PC-3 (cell line): Measurements from ENCODE around the gene RHOT2. TPM values are rescaled to one million over a fixed set of nuclear protein-coding genes. Genes with fewer than 3 reads are reported as not detected.

ENCODE experiments used
- ATAC-seq: fragments of 200-7000 bp; cut with Tn5 transposase; 2 replicates; pipeline ENCODE4 v1.9.1; 2020; ENCODE audit warnings: mild to moderate bottlenecking, moderate library complexity
- BruUV-seq: library from RNA; stranded (reverse); fragments of 400-500 nt; replicated peaks from 2 replicates; lab custom pipeline; 2021; lab: Mats Ljungman, UMichigan
- CTCF ChIA-PET: fragments of 300-600 bp; sonication (Branson Sonifier 250); formaldehyde crosslinking; loops from one replicate; lab custom pipeline; 2022; ENCODE audit warnings: antibody characterized with exemption; lab: Charles Lee
- POLR2A ChIA-PET: fragments of 300-600 bp; sonication (Branson Sonifier 250); formaldehyde crosslinking; loops from one replicate; lab custom pipeline; 2022; ENCODE audit warnings: antibody characterized with exemption; ENCODE audit not compliant: unreplicated experiment; lab: Charles Lee
- DNase-seq: peaks from one replicate; pipeline ENCODE4 v3.0.0-alpha.2; 2015
- H2AFZ ChIP-seq: fragments of 300-600 bp; sonication (generic); 2 replicates; pipeline ENCODE4 v1.6.0; 2016; ENCODE audit warnings: antibody characterized with exemption, low read length
- H3F3A ChIP-seq: fragments of 300-600 bp; sonication (generic); one replicate; pipeline ENCODE4 v1.6.0; 2017; ENCODE audit warnings: antibody characterized with exemption, low read length, control low read depth, mild to moderate bottlenecking; ENCODE audit not compliant: unreplicated experiment
- H3K27ac ChIP-seq: fragments of 300-600 bp; sonication (generic); 2 replicates; pipeline ENCODE4 v1.5.1; 2016; ENCODE audit warnings: mild to moderate bottlenecking, low read length
- H3K27me3 ChIP-seq: fragments of 300-600 bp; sonication (generic); 2 replicates; pipeline ENCODE4 v1.6.1; 2016; ENCODE audit warnings: low read length, mixed read lengths
- H3K36me3 ChIP-seq: fragments of 300-600 bp; sonication (generic); 2 replicates; pipeline ENCODE4 v1.6.1; 2016; ENCODE audit warnings: low read depth, mixed run types, low read length, mixed read lengths
- H3K4me1 ChIP-seq: fragments of 300-600 bp; sonication (generic); 2 replicates; pipeline ENCODE4 v1.5.1; 2016; ENCODE audit warnings: low read length; ENCODE audit not compliant: insufficient read depth
- H3K4me2 ChIP-seq: fragments of 300-600 bp; sonication (generic); 2 replicates; pipeline ENCODE4 v1.6.0; 2016; ENCODE audit warnings: low read length
- H3K4me3 ChIP-seq: fragments of 300-600 bp; sonication (generic); 2 replicates; pipeline ENCODE4 v1.5.1; 2016; ENCODE audit warnings: mild to moderate bottlenecking, low read length, mixed read lengths
- H3K79me2 ChIP-seq: fragments of 300-600 bp; sonication (generic); 2 replicates; pipeline ENCODE4 v1.6.1; 2017; ENCODE audit warnings: low read length, mixed read lengths
- H3K9ac ChIP-seq: fragments of 300-600 bp; sonication (generic); 2 replicates; pipeline ENCODE4 v1.6.0; 2016; ENCODE audit warnings: mild to moderate bottlenecking, low read length
- H3K9me2 ChIP-seq: fragments of 300-600 bp; sonication (generic); replicated peaks from 2 replicates; pipeline ENCODE4 v1.6.1; 2016; ENCODE audit warnings: mixed run types, low read length, mixed read lengths
- H3K9me3 ChIP-seq: fragments of 300-600 bp; sonication (generic); 2 replicates; pipeline ENCODE4 v1.6.1; 2016; ENCODE audit warnings: low read length, mixed read lengths
- H4K20me1 ChIP-seq: fragments of 300-600 bp; sonication (generic); 2 replicates; pipeline ENCODE4 v1.6.1; 2016; ENCODE audit warnings: low read length, mixed read lengths
- EZH2 ChIP-seq: fragments of 300-600 bp; sonication (generic); IDR thresholded peaks from one replicate; pipeline ENCODE4 v1.6.1; 2017; ENCODE audit warnings: antibody characterized with exemption, mild to moderate bottlenecking, low read length; ENCODE audit not compliant: unreplicated experiment
- EZH2phosphoT487 ChIP-seq: fragments of 300-600 bp; sonication (generic); IDR thresholded peaks from 2 replicates; pipeline ENCODE4 v1.6.1; 2018; ENCODE audit warnings: mild to moderate bottlenecking, antibody characterized with exemption, low read length, borderline replicate concordance
- intact Hi-C: fragments of 100-400 bp; cut with micrococcal nuclease; formaldehyde crosslinking; loops from 2 replicates; pipeline ENCODE4 v1.9.0; 2023
- total RNA-seq: library from RNA; depleted of rRNA; stranded (reverse); fragments of >200 nt; gene quantifications from 2 replicates; pipeline ENCODE4 v1.2.3, GENCODE V29; 2014
- TF ChIP-seq, protein P1 (sequence below): fragments of 300-600 bp; sonication (generic); conservative IDR thresholded peaks from 2 replicates; pipeline ENCODE4 v1.5.1; 2017; ENCODE audit warnings: antibody characterized with exemption, low read depth, mild to moderate bottlenecking, low read length

RHOT2 gene
- total RNA-seq, 1 experiment from 2014 or later: 93.0 TPM

DNA sequence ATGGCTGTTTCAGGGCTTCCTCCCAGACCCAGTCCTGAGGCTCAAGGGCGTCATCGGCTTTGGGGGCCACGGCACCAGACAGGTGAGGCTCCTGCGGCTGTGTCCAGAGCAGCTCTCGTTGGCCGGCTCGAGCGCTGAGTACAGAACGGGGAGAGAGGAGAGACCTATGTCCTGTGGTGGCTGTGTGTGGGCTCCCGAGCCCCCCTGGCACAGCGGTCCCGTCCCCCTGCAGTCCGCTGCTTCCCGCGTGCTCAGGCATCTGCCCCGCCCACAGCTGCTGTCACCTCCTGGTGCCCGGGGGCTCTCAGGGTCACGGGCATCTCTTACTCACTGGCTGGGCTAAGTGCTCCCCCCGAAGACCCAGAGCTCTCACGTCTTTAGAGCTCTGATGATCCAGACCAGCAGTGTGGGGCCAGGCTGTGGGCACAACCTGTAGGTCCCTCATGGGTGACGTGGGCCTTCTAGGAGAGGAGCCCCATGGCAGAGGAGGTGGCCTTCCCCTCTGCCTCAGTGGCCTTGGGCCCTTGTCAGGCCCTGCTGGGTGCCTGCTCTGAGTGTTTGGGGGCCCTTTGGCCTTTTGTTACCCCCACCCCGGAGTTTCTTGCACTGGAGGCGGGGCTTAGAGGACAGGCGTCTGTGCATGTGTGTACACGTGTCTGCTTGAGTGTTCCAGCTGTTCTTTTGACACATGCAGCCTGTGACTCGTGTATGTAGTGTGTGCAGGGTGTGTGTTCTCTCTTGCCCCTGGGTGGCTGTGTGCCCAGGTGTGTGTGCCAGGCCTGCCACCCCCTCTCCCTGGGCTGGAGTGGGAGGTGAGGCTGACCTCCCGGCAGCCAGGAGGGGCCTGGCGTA lies 15.3 kb upstream of the RHOT2 start:
- Histone ChIP-seq H3K9ac (no peak overlapping the region), H3K27ac (no peak overlapping the region), H3K4me1 (peaks cover 11% of the 10 kb centered on the region), H3K36me3 (no peaks in the 10 kb centered on the region), H3K27me3 (no peaks in the 10 kb centered on the region), H2AFZ (no peak overlapping the region), H3K4me3 (no peak overlapping the region), H3K9me3 (no peaks in the 10 kb centered on the region), H3K79me2 (no peaks in the 10 kb centered on the region), H3K4me2 (no peak overlapping the region), H3K9me2 (no peaks in the 10 kb centered on the region), H3F3A (no peaks in the 10 kb centered on the region), H4K20me1 (no peaks in the 10 kb centered on the region)
- TF ChIP-seq, protein P1, sequence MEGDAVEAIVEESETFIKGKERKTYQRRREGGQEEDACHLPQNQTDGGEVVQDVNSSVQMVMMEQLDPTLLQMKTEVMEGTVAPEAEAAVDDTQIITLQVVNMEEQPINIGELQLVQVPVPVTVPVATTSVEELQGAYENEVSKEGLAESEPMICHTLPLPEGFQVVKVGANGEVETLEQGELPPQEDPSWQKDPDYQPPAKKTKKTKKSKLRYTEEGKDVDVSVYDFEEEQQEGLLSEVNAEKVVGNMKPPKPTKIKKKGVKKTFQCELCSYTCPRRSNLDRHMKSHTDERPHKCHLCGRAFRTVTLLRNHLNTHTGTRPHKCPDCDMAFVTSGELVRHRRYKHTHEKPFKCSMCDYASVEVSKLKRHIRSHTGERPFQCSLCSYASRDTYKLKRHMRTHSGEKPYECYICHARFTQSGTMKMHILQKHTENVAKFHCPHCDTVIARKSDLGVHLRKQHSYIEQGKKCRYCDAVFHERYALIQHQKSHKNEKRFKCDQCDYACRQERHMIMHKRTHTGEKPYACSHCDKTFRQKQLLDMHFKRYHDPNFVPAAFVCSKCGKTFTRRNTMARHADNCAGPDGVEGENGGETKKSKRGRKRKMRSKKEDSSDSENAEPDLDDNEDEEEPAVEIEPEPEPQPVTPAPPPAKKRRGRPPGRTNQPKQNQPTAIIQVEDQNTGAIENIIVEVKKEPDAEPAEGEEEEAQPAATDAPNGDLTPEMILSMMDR: no peak
- no peak for TF ChIP-seq EZH2
- no peak for TF ChIP-seq EZH2phosphoT487
- DNase-seq: no peak
- BruUV-seq: no TSS peak
- ATAC-seq: no peak
- ChIA-PET CTCF (no interaction called here), POLR2A (no interaction called here)
- intact Hi-C loops: no loop called here

DNA sequence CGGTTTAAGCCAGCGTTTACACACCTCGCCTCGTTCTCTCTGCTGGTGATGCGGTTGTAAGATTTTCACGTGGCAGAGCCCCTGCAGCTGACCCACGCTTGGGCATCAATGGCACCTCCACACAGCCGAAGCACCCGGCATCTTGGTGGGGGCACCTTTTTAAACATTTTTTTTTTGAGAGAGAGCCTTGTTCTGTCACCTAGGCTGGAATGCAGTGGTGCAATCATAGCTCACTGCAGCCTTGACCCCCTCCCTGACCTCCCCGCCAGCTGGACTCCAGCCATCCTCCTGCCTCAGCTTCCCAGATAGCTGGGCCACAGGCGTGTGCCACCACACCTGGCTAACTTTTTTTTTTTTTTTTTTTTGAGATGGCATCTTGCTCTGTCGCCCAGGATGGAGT lies 13.9 kb upstream of the RHOT2 start:
- CTCF ChIA-PET: no interaction called here
- no peak overlapping the region for H3K9ac ChIP-seq
- H3K36me3 ChIP-seq: no peaks in the 10 kb centered on the region
- no peak overlapping the region for H3K4me3 ChIP-seq
- no peaks in the 10 kb centered on the region for H3K9me3 ChIP-seq
- intact Hi-C loops: no loop called here
- POLR2A ChIA-PET: no interaction called here
- TF ChIP-seq EZH2phosphoT487 (no peak), EZH2 (no peak)
- TF ChIP-seq, protein P1: no peak
- H3K9me2 ChIP-seq: no peaks in the 10 kb centered on the region
- H3K79me2 ChIP-seq: no peaks in the 10 kb centered on the region
- no peak for DNase-seq
- ATAC-seq: no peak
- H2AFZ ChIP-seq: no peak overlapping the region
- H3K27me3 ChIP-seq: no peaks in the 10 kb centered on the region
- H3K4me1 ChIP-seq: peaks cover 5% of the 10 kb centered on the region; the same call in 1 of the 2 replicates
- H3K27ac ChIP-seq: no peak overlapping the region
- no peak overlapping the region for H3K4me2 ChIP-seq
- BruUV-seq: no TSS peak
- H4K20me1 ChIP-seq: no peaks in the 10 kb centered on the region
- no peaks in the 10 kb centered on the region for H3F3A ChIP-seq

DNA sequence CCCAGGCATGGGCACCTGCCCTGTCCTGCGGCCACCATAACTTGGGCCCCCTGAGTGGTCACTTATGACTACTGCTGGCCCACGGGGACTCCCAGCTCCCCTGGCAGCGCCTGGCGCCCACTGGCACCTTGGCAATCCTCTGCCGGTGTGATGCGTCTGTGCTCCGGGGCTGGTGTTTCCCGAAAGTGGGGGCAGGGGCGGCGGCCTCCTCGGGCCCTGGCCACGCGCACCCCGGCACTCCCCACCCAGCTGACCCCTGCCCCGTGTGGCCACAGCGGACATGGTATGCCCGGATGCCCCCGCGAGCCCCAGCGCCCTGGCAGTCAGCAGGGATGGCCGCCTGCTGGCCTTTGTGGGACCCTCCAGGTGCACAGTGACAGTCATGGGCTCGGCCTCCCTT lies 10.4 kb upstream of the RHOT2 start:
- no peak for TF ChIP-seq EZH2
- no peak for TF ChIP-seq EZH2phosphoT487
- TF ChIP-seq, protein P1: no peak
- H3K9me3 ChIP-seq: no peaks in the 10 kb centered on the region
- H3K4me2 ChIP-seq: no peak overlapping the region
- H3F3A ChIP-seq: no peaks in the 10 kb centered on the region
- DNase-seq: no peak
- no peaks in the 10 kb centered on the region for H3K9me2 ChIP-seq
- ChIA-PET POLR2A (no interaction called here), CTCF (no interaction called here)
- intact Hi-C loops: no loop called here
- no peaks in the 10 kb centered on the region for H3K79me2 ChIP-seq
- H3K4me3 ChIP-seq: no peak overlapping the region
- no peak for ATAC-seq
- no peak overlapping the region for H3K27ac ChIP-seq
- H3K9ac ChIP-seq: no peak overlapping the region
- H3K4me1 ChIP-seq: peaks cover 5% of the 10 kb centered on the region
- H3K27me3 ChIP-seq: no peaks in the 10 kb centered on the region
- no peak overlapping the region for H2AFZ ChIP-seq
- H4K20me1 ChIP-seq: no peaks in the 10 kb centered on the region
- no TSS peak for BruUV-seq
- no peaks in the 10 kb centered on the region for H3K36me3 ChIP-seq
